OCI-M1 (cell line): ENCODE data around the gene AATK.

Experiments used
- DNase-seq: peaks from one replicate; lab custom pipeline; 2025; lab: John Stamatoyannopoulos, UW

The AATK gene, protein sequence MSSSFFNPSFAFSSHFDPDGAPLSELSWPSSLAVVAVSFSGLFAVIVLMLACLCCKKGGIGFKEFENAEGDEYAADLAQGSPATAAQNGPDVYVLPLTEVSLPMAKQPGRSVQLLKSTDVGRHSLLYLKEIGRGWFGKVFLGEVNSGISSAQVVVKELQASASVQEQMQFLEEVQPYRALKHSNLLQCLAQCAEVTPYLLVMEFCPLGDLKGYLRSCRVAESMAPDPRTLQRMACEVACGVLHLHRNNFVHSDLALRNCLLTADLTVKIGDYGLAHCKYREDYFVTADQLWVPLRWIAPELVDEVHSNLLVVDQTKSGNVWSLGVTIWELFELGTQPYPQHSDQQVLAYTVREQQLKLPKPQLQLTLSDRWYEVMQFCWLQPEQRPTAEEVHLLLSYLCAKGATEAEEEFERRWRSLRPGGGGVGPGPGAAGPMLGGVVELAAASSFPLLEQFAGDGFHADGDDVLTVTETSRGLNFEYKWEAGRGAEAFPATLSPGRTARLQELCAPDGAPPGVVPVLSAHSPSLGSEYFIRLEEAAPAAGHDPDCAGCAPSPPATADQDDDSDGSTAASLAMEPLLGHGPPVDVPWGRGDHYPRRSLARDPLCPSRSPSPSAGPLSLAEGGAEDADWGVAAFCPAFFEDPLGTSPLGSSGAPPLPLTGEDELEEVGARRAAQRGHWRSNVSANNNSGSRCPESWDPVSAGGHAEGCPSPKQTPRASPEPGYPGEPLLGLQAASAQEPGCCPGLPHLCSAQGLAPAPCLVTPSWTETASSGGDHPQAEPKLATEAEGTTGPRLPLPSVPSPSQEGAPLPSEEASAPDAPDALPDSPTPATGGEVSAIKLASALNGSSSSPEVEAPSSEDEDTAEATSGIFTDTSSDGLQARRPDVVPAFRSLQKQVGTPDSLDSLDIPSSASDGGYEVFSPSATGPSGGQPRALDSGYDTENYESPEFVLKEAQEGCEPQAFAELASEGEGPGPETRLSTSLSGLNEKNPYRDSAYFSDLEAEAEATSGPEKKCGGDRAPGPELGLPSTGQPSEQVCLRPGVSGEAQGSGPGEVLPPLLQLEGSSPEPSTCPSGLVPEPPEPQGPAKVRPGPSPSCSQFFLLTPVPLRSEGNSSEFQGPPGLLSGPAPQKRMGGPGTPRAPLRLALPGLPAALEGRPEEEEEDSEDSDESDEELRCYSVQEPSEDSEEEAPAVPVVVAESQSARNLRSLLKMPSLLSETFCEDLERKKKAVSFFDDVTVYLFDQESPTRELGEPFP (N-terminal part only)

GRCh38 chr17:81166033-81166492, at the start of gene AATK:
Gene AATK (minus strand): TSS chr17:81166221. CDS start chr17:81165992, 229 bp downstream.
- DNase-seq, result no peak

GRCh38 chr17:81213978-81214377, 48.0 kb upstream of the AATK start:
- DNase-seq, result no peak

GRCh38 chr17:81212365-81212764, 46.3 kb upstream of the AATK start:
- no peak for DNase-seq

DNA sequence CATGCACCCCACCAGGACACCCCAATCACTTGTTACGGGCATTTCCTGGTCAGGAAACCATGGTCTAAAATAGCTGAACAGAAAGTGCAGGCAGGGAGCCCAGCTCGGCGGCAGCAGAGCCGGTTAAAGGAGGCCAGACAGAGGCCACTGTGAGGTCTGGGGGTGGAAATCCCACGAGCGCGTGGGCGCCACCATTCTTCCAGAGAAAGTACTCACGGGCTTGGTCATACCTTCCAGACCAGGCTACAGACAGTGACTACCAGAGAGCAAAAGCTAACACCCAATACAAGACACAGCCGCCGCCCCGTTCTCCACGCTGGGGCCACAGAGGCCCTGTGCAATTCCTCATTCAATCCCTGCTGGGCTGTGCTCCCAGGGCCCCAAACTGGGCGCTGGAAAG, 44.8 kb upstream of the AATK start:
- DNase-seq, result no peak

- no peak for DNase-seq
Measured at GRCh38 chr17:81210466-81210865, 44.4 kb upstream of the AATK start.

GRCh38 chr17:81209141-81209540, 43.1 kb upstream of the AATK start:
- no peak for DNase-seq

GRCh38 chr17:81208651-81209050, 42.6 kb upstream of the AATK start:
- DNase-seq, result no peak

GRCh38 chr17:81207610-81208581, 41.9 kb upstream of the AATK start:
- DNase-seq, result no peak

GRCh38 chr17:81206657-81207056, 40.6 kb upstream of the AATK start:
- DNase-seq, result no peak

GRCh38 chr17:81206166-81206565, 40.1 kb upstream of the AATK start:
- no peak for DNase-seq

DNA sequence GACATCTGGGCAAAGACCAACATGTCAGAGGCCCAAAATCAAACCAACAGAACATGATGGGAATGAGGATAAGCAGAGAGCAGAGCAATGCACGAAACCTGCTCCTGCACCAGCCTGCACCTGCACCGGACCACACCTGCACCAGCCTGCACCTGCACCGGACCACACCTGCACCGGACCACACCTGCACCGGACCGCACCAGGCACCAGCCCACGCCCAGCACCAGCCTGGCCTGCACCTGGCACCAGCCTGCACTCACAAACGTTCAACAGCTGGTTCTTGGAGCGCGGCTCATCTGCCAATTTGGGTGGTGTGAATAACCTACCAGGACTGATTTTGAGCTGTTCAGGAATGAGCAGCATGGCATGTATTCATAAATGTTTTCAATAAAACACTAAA, 38.6 kb upstream of the AATK start:
- no peak for DNase-seq

GRCh38 chr17:81203136-81203535, 37.1 kb upstream of the AATK start:
- no peak for DNase-seq

GRCh38 chr17:81202318-81202717, 36.3 kb upstream of the AATK start:
- DNase-seq, result no peak

DNA sequence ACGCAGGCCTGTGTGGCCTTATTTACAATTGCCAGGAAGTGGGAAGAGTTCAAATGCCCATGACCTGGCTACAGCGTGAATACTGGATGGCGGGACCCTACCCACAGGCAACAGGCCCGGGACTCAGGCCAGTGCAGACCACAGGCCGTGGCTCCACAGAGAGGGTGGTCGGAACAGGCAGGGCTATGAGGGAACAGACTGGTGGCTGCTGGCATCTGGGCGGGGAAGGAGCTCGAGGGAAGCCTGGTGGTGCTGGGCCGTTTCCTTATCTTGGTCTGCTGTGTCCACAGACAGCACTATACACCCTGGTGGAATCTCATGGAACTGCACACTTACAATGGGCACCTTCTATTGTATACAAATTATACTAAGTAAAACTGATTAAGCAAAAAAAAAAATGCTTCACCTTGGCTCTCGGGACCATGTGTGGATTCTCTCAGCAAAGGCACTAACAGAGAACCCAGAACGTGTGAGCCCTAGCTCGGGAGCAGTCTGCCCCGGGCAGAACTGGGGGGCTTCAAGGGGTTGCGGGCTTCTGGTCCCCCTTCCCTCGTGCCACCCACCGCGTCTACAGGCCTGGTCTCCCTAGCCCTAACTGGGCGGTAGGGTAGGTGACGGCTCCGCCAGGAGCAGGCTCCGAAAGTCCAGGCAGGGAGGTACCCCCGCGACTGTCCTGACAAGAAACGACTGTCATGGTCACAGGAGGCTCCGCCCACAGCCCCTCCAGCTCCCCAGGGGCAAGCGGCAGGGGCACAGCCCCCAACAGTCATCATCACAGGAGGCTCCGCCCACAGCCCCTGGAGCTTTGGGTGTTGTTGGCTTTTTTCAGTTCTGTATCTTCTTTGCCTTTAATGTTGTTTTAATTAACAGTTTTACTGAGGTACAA, 34.9 kb upstream of the AATK start:
- DNase-seq, result peak; percentile 91

GRCh38 chr17:81200201-81200600, 34.2 kb upstream of the AATK start:
- DNase-seq, result no peak

DNA sequence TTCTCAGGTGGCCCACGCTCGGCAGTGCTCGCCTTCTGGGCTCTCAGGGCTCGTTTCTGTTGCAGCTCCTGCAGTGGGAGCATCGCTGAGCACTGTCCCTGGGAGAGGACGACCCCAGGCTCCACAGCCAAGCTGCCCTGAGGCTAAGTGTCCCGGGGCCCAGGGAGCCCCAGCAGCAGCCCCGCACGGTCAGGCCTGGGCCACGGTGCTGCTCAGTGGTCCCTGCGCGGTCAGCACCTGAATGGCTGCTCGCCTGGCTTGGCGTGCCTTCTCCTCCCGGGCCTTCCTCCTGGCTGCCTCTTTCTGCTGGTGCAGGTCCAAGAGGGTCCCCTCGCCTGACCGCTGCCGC, 33.4 kb upstream of the AATK start:
- DNase-seq, result no peak

- no peak for DNase-seq
Measured at GRCh38 chr17:81198826-81199481, 32.9 kb upstream of the AATK start.

DNA sequence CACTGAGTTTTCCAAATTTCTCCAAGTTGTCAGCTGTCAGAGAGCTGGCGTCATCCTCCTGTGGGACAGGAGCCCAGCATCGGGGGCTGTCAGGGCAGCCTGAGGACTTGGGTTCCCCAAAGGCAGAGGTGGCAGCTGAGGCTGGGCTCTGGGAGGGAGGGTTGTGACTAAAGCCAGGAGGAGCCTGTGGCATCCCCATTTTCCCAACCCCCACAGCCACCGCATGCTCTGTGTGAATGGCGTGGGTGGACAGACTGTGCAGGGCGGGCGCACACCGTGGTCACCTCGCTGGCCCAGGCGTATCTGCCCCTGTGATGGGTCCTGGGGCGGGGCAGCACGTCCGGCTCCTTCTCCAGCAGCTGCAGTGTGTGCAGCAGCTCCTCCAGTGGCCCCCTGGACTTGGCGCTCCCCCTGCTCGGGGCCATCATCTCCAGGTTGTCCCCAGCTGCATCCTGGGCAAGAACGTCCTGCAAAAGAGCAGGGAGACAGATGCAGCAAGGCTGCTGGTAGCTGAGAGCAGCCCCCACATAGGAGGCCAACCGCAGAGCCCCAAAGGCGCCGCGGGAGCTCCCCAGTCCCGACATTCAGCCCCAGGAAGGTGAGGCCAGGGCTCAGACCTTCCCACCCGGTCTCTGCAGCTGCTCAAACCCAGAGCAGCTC, 31.9 kb upstream of the AATK start:
- no peak for DNase-seq

GRCh38 chr17:81197409-81197795, 31.4 kb upstream of the AATK start:
- no peak for DNase-seq
